Measurements from ENCODE around the gene CNPY3. TPM values are rescaled to one million over a fixed set of nuclear protein-coding genes. Genes with fewer than 3 reads are reported as not detected.
"Not testable (repeated sequence)": the region's sequence is repeated elsewhere in the genome, so short reads cannot be mapped to it uniquely, and the experiment has no call there.

CNPY3 gene
- total RNA-seq, 1 donor from 2014 or later, result 14.0 TPM

DNA sequence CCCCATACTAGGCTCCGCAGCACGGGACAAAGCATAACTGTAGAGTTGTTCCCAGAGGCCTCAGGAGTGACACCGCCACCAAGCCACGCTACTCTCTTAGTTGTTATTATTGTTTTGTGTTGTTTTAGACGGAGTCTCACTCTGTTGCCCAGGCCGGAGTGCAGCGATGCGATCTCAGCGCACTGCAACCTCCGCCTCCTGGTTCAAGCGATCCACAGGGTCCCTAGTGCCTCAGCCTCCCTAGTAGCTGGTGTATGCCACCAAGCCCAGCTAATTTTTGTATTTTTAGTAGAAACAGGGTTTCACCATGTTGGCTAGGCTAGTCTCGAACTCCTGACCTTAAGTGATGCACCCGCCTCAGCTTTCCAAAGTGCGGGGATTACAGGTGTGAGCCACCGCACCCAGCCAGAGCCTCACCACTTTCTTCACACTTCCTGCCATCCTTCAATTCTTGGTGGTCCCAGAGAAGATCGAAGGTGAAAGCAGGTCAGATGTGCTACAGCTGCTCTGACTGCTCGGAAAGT, 38.0 kb upstream of the CNPY3 start:
- DNase-seq (ENCODE audit: low read depth) (no peak), FAIRE-seq (no peak)
- Histone ChIP-seq H3K27me3 (ENCODE audit: control insufficient read depth, insufficient read depth, low read length) (no peaks in the 10 kb centered on the region), H3K36me3 (ENCODE audit: control insufficient read depth, insufficient read depth, low read length) (no peaks in the 10 kb centered on the region), H3K4me3 (ENCODE audit: low read depth, low read length) (peak overlapping the region; percentile 98)
- TF ChIP-seq, protein P1, sequence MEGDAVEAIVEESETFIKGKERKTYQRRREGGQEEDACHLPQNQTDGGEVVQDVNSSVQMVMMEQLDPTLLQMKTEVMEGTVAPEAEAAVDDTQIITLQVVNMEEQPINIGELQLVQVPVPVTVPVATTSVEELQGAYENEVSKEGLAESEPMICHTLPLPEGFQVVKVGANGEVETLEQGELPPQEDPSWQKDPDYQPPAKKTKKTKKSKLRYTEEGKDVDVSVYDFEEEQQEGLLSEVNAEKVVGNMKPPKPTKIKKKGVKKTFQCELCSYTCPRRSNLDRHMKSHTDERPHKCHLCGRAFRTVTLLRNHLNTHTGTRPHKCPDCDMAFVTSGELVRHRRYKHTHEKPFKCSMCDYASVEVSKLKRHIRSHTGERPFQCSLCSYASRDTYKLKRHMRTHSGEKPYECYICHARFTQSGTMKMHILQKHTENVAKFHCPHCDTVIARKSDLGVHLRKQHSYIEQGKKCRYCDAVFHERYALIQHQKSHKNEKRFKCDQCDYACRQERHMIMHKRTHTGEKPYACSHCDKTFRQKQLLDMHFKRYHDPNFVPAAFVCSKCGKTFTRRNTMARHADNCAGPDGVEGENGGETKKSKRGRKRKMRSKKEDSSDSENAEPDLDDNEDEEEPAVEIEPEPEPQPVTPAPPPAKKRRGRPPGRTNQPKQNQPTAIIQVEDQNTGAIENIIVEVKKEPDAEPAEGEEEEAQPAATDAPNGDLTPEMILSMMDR (IDR thresholded peaks at IDR 0.05; ENCODE audit: insufficient read depth, low read length, severe bottlenecking), result no peak

DNA sequence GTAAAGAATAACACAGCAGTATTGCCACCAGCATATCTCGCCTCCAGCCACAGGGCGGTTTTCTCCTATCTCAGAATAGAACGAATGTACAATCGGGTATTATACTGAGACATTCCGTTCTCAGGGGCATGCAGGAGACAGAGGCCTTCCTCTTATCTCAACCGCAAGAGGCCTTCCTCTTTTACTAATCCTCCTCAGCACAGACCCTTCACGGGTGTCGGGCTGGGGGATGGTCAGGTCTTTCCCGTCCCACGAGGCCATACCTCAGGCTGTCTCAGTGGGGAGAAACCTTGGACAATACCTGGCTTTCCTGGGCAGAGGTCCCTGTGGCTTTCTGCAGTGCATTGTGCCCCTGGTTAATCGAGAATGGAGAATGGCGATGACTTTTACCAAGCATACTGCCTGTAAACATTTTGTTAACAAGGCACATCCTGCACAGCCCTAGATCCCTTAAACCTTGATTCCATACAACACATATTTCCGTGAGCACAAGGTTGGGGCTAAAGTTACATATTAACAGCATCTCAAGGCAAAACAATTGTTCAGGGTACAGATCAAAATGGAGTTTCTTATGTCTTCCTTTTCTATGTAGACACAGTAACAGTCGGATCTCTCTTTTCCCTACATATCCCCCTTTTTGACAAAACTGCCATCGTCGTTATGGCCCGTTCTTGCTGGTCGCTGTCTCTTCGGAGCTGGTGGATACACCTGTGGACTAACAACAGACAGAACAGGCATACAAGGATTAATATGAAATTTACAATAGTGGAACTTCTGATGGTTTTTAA, 35.0 kb upstream of the CNPY3 start:
- not testable (repeated sequence) for DNase-seq (ENCODE audit: low read depth); H3K4me3 ChIP-seq (ENCODE audit: low read depth, low read length); H3K36me3 ChIP-seq (ENCODE audit: control insufficient read depth, insufficient read depth, low read length); H3K27me3 ChIP-seq (ENCODE audit: control insufficient read depth, insufficient read depth, low read length); FAIRE-seq

DNA sequence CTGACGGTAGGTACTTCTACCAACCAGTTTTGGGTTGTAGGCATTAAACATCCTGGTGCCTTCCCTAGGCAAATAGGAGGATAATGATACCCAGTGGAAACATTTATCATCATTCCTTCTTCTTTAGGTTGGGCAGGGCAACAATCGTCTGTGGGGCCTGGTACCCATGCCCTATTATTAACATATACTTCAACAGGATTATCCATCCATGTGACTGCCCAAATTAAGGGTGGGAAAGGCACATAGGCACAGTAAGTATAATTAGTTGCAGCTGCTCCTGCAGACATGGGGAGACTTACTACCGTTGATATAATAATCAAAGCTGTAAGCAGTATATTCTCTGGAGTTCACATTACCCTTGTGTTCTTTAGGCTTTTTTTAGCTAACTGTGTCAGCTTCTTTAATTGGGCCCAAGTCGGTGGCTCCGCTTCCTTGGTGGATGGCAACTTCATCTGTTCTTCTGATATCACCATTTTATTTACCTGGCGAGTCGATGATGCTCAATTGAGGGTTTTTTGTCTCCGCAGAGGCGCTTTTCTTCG, 33.0 kb upstream of the CNPY3 start:
- TF ChIP-seq, protein P1 (IDR thresholded peaks at IDR 0.05; ENCODE audit: insufficient read depth, low read length, severe bottlenecking), result no peak
- no peaks in the 10 kb centered on the region for H3K27me3 ChIP-seq (ENCODE audit: control insufficient read depth, insufficient read depth, low read length)
- H3K36me3 ChIP-seq (ENCODE audit: control insufficient read depth, insufficient read depth, low read length), result no peaks in the 10 kb centered on the region
- DNase-seq (ENCODE audit: low read depth), result no peak
- H3K4me3 ChIP-seq (ENCODE audit: low read depth, low read length), result no peak overlapping the region
- no peak for FAIRE-seq

DNA sequence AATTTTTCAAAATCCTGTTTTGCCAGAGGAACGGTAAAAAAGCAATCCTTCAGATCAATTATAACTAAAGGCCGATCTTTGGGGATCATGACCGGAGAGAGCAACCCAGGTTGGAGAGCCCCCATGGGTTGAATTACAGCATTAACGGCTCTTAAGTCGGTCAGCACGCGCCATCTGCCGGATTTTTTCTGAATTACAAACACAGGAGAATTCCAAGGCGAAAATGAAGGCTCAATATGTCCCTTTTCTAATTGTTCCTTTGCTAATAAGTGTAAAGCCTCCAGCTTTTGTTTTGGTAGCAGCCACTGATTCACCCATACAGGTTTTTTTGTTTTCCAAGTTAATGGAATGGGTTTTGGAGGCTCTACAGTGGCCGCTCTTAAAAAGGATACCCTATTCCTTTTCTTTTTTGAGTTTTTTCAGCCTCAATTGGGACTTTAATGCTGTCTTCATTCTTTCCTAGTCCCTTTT, 30.4 kb upstream of the CNPY3 start:
- Histone ChIP-seq H3K4me3 (ENCODE audit: low read depth, low read length) (no peak overlapping the region), H3K36me3 (ENCODE audit: control insufficient read depth, insufficient read depth, low read length) (no peaks in the 10 kb centered on the region), H3K27me3 (ENCODE audit: control insufficient read depth, insufficient read depth, low read length) (no peaks in the 10 kb centered on the region)
- TF ChIP-seq, protein P1 (IDR thresholded peaks at IDR 0.05; ENCODE audit: insufficient read depth, low read length, severe bottlenecking), result peak; percentile 58
- no peak for FAIRE-seq
- DNase-seq (ENCODE audit: low read depth), result peak; percentile 41

DNA sequence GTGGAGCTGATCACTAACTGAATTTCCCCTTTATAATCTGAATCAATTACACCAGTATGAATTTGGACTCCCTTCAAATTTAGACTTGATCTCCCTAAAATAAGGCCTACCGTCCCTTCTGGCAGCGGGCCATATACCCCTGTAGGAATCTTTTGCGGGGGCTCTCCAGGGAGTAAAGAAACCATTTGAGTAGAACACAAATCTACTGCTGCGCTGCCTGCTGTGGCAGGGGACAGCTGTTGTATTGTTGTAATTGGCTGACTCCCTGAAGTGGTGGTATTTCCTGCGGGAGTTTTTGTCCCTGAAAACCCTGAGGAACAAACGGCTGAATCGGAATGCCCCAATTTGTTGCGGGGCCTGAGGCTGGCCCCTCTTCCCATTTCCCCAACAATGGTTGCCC, 29.4 kb upstream of the CNPY3 start:
- H3K27me3 ChIP-seq (ENCODE audit: control insufficient read depth, insufficient read depth, low read length), result no peaks in the 10 kb centered on the region
- FAIRE-seq (no peak), DNase-seq (ENCODE audit: low read depth) (no peak)
- TF ChIP-seq, protein P1 (IDR thresholded peaks at IDR 0.05; ENCODE audit: insufficient read depth, low read length, severe bottlenecking), result no peak
- H3K36me3 ChIP-seq (ENCODE audit: control insufficient read depth, insufficient read depth, low read length), result no peaks in the 10 kb centered on the region
- H3K4me3 ChIP-seq (ENCODE audit: low read depth, low read length), result no peak overlapping the region

DNA sequence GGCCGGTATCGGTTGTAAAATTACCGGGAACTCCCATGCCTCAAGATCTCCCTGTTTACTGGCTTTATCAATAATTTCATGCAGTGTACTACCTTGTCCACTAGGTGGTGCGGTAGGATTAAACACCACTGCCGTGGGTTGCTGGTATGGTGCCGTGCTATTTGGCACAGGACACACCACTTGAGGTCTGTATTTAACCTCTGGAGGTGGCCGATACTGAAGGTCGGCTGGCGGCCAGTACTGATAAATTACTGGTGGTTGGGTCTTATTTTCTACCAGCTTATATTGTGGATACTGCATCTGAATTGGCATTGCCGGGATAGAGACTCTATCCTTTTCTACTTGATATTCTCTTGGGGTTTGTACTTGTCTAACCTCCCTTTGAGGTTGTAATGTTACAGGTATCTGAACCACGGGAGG, 27.7 kb upstream of the CNPY3 start:
- H3K27me3 ChIP-seq (ENCODE audit: control insufficient read depth, insufficient read depth, low read length), result no peaks in the 10 kb centered on the region
- H3K36me3 ChIP-seq (ENCODE audit: control insufficient read depth, insufficient read depth, low read length), result no peaks in the 10 kb centered on the region
- H3K4me3 ChIP-seq (ENCODE audit: low read depth, low read length), result no peak overlapping the region
- TF ChIP-seq, protein P1 (IDR thresholded peaks at IDR 0.05; ENCODE audit: insufficient read depth, low read length, severe bottlenecking), result peak; percentile 70
- DNase-seq (ENCODE audit: low read depth) (peak; percentile 80), FAIRE-seq (no peak)

DNA sequence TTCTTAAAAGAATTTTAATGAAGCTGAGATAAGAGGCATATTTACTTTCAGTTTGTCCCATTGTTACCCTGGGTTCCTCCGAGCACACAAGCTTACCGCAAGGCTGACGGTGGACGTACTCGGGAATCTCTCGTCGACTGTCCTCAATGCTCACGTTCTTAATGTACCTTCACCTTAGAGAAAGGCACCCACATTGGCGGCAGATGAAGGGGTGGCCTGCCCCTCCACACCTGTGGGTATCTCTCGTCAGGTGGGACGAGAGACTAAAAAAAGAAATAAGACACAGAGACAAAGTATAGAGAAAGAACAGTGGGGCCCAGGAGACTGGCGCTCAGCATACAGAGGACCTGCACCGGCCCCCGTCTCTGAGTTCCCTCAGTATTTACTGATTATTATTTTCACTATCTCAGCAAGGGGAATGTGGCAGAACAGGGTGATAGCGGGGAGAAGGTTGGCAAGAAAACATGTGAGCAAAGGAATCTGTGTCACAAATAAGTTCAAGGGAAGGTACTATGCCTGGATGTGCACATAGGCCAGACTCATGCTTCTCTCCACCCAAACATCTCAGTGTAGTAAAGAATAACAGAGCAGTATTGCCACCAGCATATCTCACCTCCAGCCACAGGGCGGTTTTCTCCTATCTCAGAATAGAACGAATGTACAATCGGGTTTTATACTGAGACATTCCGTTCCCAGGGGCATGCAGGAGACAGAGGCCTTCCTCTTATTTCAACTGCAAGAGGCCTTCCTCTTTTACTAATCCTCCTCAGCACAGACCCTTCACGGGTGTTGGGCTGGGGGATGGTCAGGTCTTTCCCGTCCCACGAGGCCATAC, 26.6 kb upstream of the CNPY3 start:
- H3K4me3 ChIP-seq (ENCODE audit: low read depth, low read length), result peak overlapping the region; percentile 2
- not testable (repeated sequence) for DNase-seq (ENCODE audit: low read depth); H3K27me3 ChIP-seq (ENCODE audit: control insufficient read depth, insufficient read depth, low read length); H3K36me3 ChIP-seq (ENCODE audit: control insufficient read depth, insufficient read depth, low read length); FAIRE-seq

All from bronchial epithelial cell (primary cell).